Gastrocnemius medialis (tissue), 4 donors: ENCODE data around the gene GCNT1. TPM values are rescaled to one million over a fixed set of nuclear protein-coding genes. Genes with fewer than 3 reads are reported as not detected.

Experiments
- ATAC-seq, 2 donors: fragments of 150-250 bp; one replicate each; pipeline ENCODE4 v1.9.1; 2016
- DNase-seq, 2 donors: peaks; one replicate each; pipeline ENCODE4 v3.0.0-alpha.2; 2019
- H3K27ac ChIP-seq, 4 donors: fragments of 200-600 bp; sonication (generic); 1 replicate in 1 of 4; 2 replicates in 3 of 4; pipeline ENCODE4 v1.5.1; 2016 to 2018; ENCODE audit warnings: mild to moderate bottlenecking in 2 of 4, moderate library complexity in 1 of 4
- H3K27me3 ChIP-seq, 3 donors: fragments of 200-600 bp; sonication (generic) in 2 of 3; 1 replicate in 1 of 3; 2 replicates in 2 of 3; pipeline versions ENCODE4 v1.5.1 to v1.6.0; 2016 to 2019; ENCODE audit warnings: mild to moderate bottlenecking in 1 of 3, moderate library complexity in 1 of 3
- H3K36me3 ChIP-seq, 2 donors: fragments of 200-600 bp; sonication (generic) in 1 of 2; one replicate each; pipeline ENCODE4 v1.5.1; 2017 to 2018
- H3K4me1 ChIP-seq, 2 donors: fragments of 200-600 bp; sonication (generic) in 1 of 2; one replicate each; pipeline ENCODE4 v1.5.1; 2016 to 2017; ENCODE audit warnings: mild to moderate bottlenecking in 2 of 2
- H3K4me3 ChIP-seq, 4 donors: fragments of 200-600 bp; sonication (generic) in 3 of 4; 1 replicate in 1 of 4; 2 replicates in 3 of 4; pipeline ENCODE4 v1.5.1; 2016 to 2019; ENCODE audit warnings: mild to moderate bottlenecking in 2 of 4
- H3K9me3 ChIP-seq, 3 donors: fragments of 200-600 bp; sonication (generic) in 2 of 3; 1 replicate in 1 of 3; 2 replicates in 2 of 3; pipeline ENCODE4 v1.5.1; 2016 to 2019
- POLR2A ChIP-seq, 2 donors: fragments of 450-650 bp; IDR thresholded peaks; one replicate each; pipeline ENCODE4 v1.6.1; 2017; ENCODE audit warnings: antibody characterized with exemption in 2 of 2, mild to moderate bottlenecking in 2 of 2, moderate library complexity in 2 of 2
- in situ Hi-C, 4 donors: fragments of 200-750 bp; cut with MboI; loops; one replicate each; pipeline versions ENCODE4 v1.15.0 to v1.8.0; 2017; ENCODE audit warnings: low sequenced_read_pairs in 4 of 4
- intact Hi-C: fragments of 100-400 bp; cut with DNase I; formaldehyde crosslinking; loops from one replicate; pipeline ENCODE4 v1.15.1; 2023; ENCODE audit warnings: low total_unique reads
- total RNA-seq, 4 donors: library from RNA; depleted of rRNA; stranded (reverse); fragments of >200 nt; gene quantifications; one replicate each; pipeline versions ENCODE4 v1.1.0 to v1.2.3, GENCODE V29; 2016
- TF ChIP-seq, protein P1 (sequence below), 5 experiments: fragments of 450-650 bp in 3 of 5; fragments of 200-600 bp in 2 of 5; sonication (generic) in 2 of 5; IDR thresholded peaks in 4 of 5; conservative IDR thresholded peaks in 1 of 5; 1 replicate in 4 of 5; 2 replicates in 1 of 5; pipeline ENCODE4 v1.5.1; 2016 to 2019; ENCODE audit warnings: antibody characterized with exemption in 5 of 5, mild to moderate bottlenecking in 3 of 5, moderate library complexity in 3 of 5

GCNT1 gene
- total RNA-seq, 4 donors from 2014 or later, result 0.98 to 6.6 (median 4.2) TPM

- Histone ChIP-seq H3K36me3 (no peaks in the 10 kb centered on the region), H3K9me3 (no peaks in the 10 kb centered on the region), H3K27me3 (no peaks in the 10 kb centered on the region), H3K27ac (no peak overlapping the region), H3K4me1 (no peaks in the 10 kb centered on the region), H3K4me3 (no peak overlapping the region)
- TF ChIP-seq, protein P1, sequence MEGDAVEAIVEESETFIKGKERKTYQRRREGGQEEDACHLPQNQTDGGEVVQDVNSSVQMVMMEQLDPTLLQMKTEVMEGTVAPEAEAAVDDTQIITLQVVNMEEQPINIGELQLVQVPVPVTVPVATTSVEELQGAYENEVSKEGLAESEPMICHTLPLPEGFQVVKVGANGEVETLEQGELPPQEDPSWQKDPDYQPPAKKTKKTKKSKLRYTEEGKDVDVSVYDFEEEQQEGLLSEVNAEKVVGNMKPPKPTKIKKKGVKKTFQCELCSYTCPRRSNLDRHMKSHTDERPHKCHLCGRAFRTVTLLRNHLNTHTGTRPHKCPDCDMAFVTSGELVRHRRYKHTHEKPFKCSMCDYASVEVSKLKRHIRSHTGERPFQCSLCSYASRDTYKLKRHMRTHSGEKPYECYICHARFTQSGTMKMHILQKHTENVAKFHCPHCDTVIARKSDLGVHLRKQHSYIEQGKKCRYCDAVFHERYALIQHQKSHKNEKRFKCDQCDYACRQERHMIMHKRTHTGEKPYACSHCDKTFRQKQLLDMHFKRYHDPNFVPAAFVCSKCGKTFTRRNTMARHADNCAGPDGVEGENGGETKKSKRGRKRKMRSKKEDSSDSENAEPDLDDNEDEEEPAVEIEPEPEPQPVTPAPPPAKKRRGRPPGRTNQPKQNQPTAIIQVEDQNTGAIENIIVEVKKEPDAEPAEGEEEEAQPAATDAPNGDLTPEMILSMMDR (IDR thresholded peaks at IDR 0.05 in 4 of 5, conservative IDR thresholded peaks at IDR 0.05 in 1 of 5), result no peak
- TF ChIP-seq POLR2A (IDR thresholded peaks at IDR 0.05), result no peak
- intact Hi-C loops (no loop called here), in situ Hi-C loops (no loop called here)
- no peak for DNase-seq
- ATAC-seq, result no peak
Measured at GRCh38 chr9:76438841-76439588, 20.0 kb upstream of the GCNT1 start.

DNA sequence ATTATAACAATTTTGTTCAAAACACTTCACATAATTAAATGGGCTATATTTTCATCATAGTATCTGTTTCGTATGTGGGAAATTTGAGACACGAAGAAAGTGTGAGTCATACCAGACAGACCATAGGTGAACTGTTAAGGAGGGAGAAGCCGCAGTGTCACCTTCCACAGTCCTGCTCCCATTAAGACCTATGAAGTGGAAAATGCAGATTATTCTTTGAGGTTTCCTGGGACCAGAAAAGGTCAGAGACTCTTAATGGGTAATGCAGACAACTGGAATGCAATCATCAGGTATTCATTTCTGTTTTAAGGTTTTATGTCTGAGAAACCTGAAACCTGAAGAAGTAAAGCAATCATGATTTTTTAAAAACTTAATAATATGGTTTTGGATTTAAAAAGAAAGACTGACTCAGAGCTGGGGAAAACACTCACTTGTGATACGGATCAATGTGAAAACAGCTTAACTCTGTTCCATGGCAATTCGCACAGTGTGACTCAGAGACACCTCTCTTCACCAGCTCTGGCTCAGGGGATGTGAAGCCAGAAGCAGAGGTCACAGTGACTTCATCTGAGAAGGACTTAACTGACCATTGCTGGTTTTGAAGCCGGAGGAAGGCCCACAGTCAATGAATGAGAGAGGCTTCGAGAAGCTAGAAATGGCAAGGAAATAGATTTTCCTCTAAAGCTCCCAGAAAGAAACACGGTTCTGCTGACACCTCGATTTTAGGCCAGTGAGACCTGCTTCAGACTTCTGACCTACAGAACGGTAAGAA lies 17.2 kb upstream of the GCNT1 start:
- Histone ChIP-seq H3K9me3 (no peaks in the 10 kb centered on the region), H3K4me1 (no peaks in the 10 kb centered on the region), H3K27me3 (no peaks in the 10 kb centered on the region), H3K4me3 (no peak overlapping the region), H3K36me3 (no peaks in the 10 kb centered on the region), H3K27ac (no peak overlapping the region)
- TF ChIP-seq POLR2A (IDR thresholded peaks at IDR 0.05), result no peak
- TF ChIP-seq, protein P1 (IDR thresholded peaks at IDR 0.05 in 4 of 5, conservative IDR thresholded peaks at IDR 0.05 in 1 of 5), result no peak
- no peak for ATAC-seq
- DNase-seq, result no peak
- intact Hi-C loops, result no loop called here
- in situ Hi-C loops, result loop anchor here in 1 of 4 donors (10.0 kb wide), 1 partner anchor 57 kb away; no protein-coding TSS in a partner anchor

- no peak for ATAC-seq
- Histone ChIP-seq H3K4me3 (no peak overlapping the region), H3K9me3 (no peaks in the 10 kb centered on the region), H3K27me3 (no peaks in the 10 kb centered on the region), H3K27ac (no peak overlapping the region), H3K4me1 (no peaks in the 10 kb centered on the region), H3K36me3 (no peaks in the 10 kb centered on the region)
- DNase-seq, result no peak
- intact Hi-C loops, result no loop called here
- in situ Hi-C loops, result loop anchor here in 1 of 4 donors (10.0 kb wide), 1 partner anchor 59 kb away; no protein-coding TSS in a partner anchor
- TF ChIP-seq, protein P1 (IDR thresholded peaks at IDR 0.05 in 4 of 5, conservative IDR thresholded peaks at IDR 0.05 in 1 of 5), result no peak
- no peak for TF ChIP-seq POLR2A (IDR thresholded peaks at IDR 0.05)
Measured at GRCh38 chr9:76443887-76444286, 15.1 kb upstream of the GCNT1 start.

- Histone ChIP-seq H3K27me3 (no peaks in the 10 kb centered on the region), H3K27ac (no peak overlapping the region), H3K4me3 (no peak overlapping the region), H3K9me3 (no peaks in the 10 kb centered on the region), H3K4me1 (no peaks in the 10 kb centered on the region), H3K36me3 (no peaks in the 10 kb centered on the region)
- intact Hi-C loops (no loop called here), in situ Hi-C loops (loop anchor here in 1 of 4 donors (10.0 kb wide), 1 partner anchor 60 kb away; no protein-coding TSS in a partner anchor)
- TF ChIP-seq, protein P1 (IDR thresholded peaks at IDR 0.05 in 4 of 5, conservative IDR thresholded peaks at IDR 0.05 in 1 of 5), result no peak
- TF ChIP-seq POLR2A (IDR thresholded peaks at IDR 0.05), result no peak
- ATAC-seq (no peak), DNase-seq (no peak)
Measured at GRCh38 chr9:76444322-76444929, 14.6 kb upstream of the GCNT1 start.
